HCT116 (cell line): Measurements from ENCODE around the gene SLC16A10.

Experiments used
- EZH2 ChIP-seq: fragments of 200-600 bp; sonication (generic); IDR thresholded peaks from 2 replicates; pipeline ENCODE4 v1.6.1; 2017; ENCODE audit warnings: antibody characterized with exemption, mixed run types
- EZH2phosphoT487 ChIP-seq: fragments of 200-600 bp; IDR thresholded peaks from 2 replicates; pipeline ENCODE4 v1.6.1; 2018; ENCODE audit warnings: antibody characterized with exemption, borderline replicate concordance
- POLR2A ChIP-seq: IDR thresholded peaks from 2 replicates; pipeline ENCODE4 v1.7.0; 2011; ENCODE audit warnings: borderline replicate concordance; ENCODE audit not compliant: insufficient read depth, insufficient read length; ENCODE audit errors: extremely low read depth
- POLR2AphosphoS5 ChIP-seq: IDR thresholded peaks from 2 replicates; pipeline ENCODE4 v1.6.1; 2011; ENCODE audit warnings: mild to moderate bottlenecking, low read depth, low read length, moderate library complexity
- RAD21 ChIP-seq: IDR thresholded peaks from 2 replicates; pipeline ENCODE4 v1.6.1; 2012; ENCODE audit warnings: low read depth, mild to moderate bottlenecking
- SIN3A ChIP-seq: IDR thresholded peaks from 2 replicates; pipeline ENCODE4 v1.6.1; 2012; ENCODE audit warnings: low read depth
- SP1 ChIP-seq: IDR thresholded peaks from 2 replicates; pipeline ENCODE4 v1.6.1; 2012; ENCODE audit warnings: low read depth
- ZNF274 ChIP-seq: fragments of 200-500 bp; sonication (Bioruptor generic); IDR thresholded peaks from 2 replicates; pipeline ENCODE4 v1.6.1; 2014; ENCODE audit warnings: mild to moderate bottlenecking, low read depth, low read length, inconsistent platforms
- TF ChIP-seq, protein P1 (sequence below), 3 experiments: fragments of 200-600 bp in 1 of 3; sonication (generic) in 1 of 3; IDR thresholded peaks in 2 of 3; conservative IDR thresholded peaks in 1 of 3; 2 replicates each; pipeline ENCODE4 v1.5.1; 2012 to 2017; ENCODE audit warnings: low read depth in 2 of 3, low read length in 2 of 3, antibody characterized with exemption in 1 of 3, borderline replicate concordance in 1 of 3, control low read depth in 1 of 3, mild to moderate bottlenecking in 1 of 3, mixed read lengths in 1 of 3, mixed run types in 1 of 3, moderate library complexity in 1 of 3; ENCODE audit not compliant: insufficient read depth in 1 of 3
- TF ChIP-seq, protein P2 (sequence below): IDR thresholded peaks from 2 replicates; pipeline ENCODE4 v1.6.1; 2012
- TF ChIP-seq, protein P3 (sequence below): IDR thresholded peaks from 2 replicates; pipeline ENCODE4 v1.6.1; 2012; ENCODE audit warnings: low read depth

DNA sequence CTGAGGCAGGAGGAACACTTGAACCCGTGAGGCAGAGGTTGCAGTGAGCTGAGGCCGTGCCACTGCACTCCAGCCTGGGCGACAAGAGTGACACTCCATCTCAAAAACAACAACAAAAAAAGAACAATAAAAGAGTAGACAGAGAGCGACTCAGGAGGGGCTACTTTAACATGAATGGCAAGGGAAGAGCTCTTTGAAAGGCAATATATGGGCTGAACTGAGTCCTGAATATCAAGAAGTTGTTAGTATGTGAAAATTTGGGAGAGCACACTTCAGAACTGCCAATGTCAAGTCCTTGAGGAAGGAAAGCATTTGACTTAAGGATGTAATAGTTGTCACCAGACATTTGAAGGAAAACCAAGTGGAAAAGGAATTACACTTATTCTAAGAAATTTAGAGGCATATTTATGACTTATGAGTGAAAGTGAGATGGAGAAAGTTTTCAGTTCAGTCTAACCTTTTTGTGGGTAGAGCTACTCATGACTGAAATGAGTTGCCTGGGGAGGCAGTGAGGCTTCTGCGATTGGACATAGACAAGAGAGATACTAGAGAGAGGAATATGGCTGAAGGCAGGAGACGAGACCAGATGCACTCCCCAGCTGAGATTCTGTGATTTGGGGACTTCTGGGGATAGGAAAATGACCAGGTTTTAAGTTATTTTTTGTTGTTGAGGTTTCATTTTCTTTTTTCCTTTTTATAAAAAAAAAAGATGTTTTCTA, 48.6 kb upstream of the SLC16A10 start:
- TF ChIP-seq RAD21, result no peak
- TF ChIP-seq, protein P1, sequence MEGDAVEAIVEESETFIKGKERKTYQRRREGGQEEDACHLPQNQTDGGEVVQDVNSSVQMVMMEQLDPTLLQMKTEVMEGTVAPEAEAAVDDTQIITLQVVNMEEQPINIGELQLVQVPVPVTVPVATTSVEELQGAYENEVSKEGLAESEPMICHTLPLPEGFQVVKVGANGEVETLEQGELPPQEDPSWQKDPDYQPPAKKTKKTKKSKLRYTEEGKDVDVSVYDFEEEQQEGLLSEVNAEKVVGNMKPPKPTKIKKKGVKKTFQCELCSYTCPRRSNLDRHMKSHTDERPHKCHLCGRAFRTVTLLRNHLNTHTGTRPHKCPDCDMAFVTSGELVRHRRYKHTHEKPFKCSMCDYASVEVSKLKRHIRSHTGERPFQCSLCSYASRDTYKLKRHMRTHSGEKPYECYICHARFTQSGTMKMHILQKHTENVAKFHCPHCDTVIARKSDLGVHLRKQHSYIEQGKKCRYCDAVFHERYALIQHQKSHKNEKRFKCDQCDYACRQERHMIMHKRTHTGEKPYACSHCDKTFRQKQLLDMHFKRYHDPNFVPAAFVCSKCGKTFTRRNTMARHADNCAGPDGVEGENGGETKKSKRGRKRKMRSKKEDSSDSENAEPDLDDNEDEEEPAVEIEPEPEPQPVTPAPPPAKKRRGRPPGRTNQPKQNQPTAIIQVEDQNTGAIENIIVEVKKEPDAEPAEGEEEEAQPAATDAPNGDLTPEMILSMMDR (IDR thresholded peaks at IDR 0.05 in 2 of 3, conservative IDR thresholded peaks at IDR 0.05 in 1 of 3; ENCODE audit: borderline replicate concordance in 1 of 3, insufficient read depth in 1 of 3, low read depth in 2 of 3, low read length in 2 of 3), result no peak
- no peak for TF ChIP-seq EZH2phosphoT487
- TF ChIP-seq, protein P2, sequence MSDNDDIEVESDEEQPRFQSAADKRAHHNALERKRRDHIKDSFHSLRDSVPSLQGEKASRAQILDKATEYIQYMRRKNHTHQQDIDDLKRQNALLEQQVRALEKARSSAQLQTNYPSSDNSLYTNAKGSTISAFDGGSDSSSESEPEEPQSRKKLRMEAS, result no peak
- TF ChIP-seq POLR2A, result no peak
- TF ChIP-seq POLR2AphosphoS5, result no peak
- TF ChIP-seq SIN3A, result no peak
- TF ChIP-seq SP1, result no peak
- TF ChIP-seq, protein P3, sequence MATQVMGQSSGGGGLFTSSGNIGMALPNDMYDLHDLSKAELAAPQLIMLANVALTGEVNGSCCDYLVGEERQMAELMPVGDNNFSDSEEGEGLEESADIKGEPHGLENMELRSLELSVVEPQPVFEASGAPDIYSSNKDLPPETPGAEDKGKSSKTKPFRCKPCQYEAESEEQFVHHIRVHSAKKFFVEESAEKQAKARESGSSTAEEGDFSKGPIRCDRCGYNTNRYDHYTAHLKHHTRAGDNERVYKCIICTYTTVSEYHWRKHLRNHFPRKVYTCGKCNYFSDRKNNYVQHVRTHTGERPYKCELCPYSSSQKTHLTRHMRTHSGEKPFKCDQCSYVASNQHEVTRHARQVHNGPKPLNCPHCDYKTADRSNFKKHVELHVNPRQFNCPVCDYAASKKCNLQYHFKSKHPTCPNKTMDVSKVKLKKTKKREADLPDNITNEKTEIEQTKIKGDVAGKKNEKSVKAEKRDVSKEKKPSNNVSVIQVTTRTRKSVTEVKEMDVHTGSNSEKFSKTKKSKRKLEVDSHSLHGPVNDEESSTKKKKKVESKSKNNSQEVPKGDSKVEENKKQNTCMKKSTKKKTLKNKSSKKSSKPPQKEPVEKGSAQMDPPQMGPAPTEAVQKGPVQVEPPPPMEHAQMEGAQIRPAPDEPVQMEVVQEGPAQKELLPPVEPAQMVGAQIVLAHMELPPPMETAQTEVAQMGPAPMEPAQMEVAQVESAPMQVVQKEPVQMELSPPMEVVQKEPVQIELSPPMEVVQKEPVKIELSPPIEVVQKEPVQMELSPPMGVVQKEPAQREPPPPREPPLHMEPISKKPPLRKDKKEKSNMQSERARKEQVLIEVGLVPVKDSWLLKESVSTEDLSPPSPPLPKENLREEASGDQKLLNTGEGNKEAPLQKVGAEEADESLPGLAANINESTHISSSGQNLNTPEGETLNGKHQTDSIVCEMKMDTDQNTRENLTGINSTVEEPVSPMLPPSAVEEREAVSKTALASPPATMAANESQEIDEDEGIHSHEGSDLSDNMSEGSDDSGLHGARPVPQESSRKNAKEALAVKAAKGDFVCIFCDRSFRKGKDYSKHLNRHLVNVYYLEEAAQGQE, result no peak
- TF ChIP-seq EZH2, result no peak
- TF ChIP-seq ZNF274, result no peak
